Measurements from ENCODE around the gene UBE2D3.

The UBE2D3 gene

GRCh38 chr4:102791318-102791835, 36.0 kb downstream of the UBE2D3 start:
- FAIRE-seq (no peak), DNase-seq (ENCODE audit: insufficient read length, low spot score) (no peak)
- no peak for TF ChIP-seq POLR2A (IDR thresholded peaks at IDR 0.05; ENCODE audit: low read depth, low read length)

- FAIRE-seq (peak; percentile 6), DNase-seq (ENCODE audit: insufficient read length, low spot score) (no peak)
- TF ChIP-seq POLR2A (IDR thresholded peaks at IDR 0.05; ENCODE audit: low read depth, low read length), result no peak
Observed at GRCh38 chr4:102789317-102789717, 38.0 kb downstream of the UBE2D3 start.

- TF ChIP-seq POLR2A (IDR thresholded peaks at IDR 0.05; ENCODE audit: low read depth, low read length), result no peak
- FAIRE-seq (no peak), DNase-seq (ENCODE audit: insufficient read length, low spot score) (no peak)
Observed at GRCh38 chr4:102787944-102788343, 39.4 kb downstream of the UBE2D3 start.

GRCh38 chr4:102787096-102787881, 40.1 kb downstream of the UBE2D3 start:
- DNase-seq (ENCODE audit: insufficient read length, low spot score), result no peak
- no peak for TF ChIP-seq POLR2A (IDR thresholded peaks at IDR 0.05; ENCODE audit: low read depth, low read length)
- no peak for FAIRE-seq

GRCh38 chr4:102786279-102786678, 41.1 kb downstream of the UBE2D3 start:
- TF ChIP-seq POLR2A (IDR thresholded peaks at IDR 0.05; ENCODE audit: low read depth, low read length), result no peak
- no peak for FAIRE-seq
- no peak for DNase-seq (ENCODE audit: insufficient read length, low spot score)

- no peak for TF ChIP-seq POLR2A (IDR thresholded peaks at IDR 0.05; ENCODE audit: low read depth, low read length)
- FAIRE-seq (no peak), DNase-seq (ENCODE audit: insufficient read length, low spot score) (no peak)
Observed at GRCh38 chr4:102783006-102783405, 44.3 kb downstream of the UBE2D3 start.

- no peak for FAIRE-seq
- no peak for TF ChIP-seq POLR2A (IDR thresholded peaks at IDR 0.05; ENCODE audit: low read depth, low read length)
Observed at GRCh38 chr4:102781570-102781969, 45.8 kb downstream of the UBE2D3 start.

GRCh38 chr4:102780476-102781144, 46.7 kb downstream of the UBE2D3 start:
- FAIRE-seq (peak; percentile 23), DNase-seq (ENCODE audit: insufficient read length, low spot score) (peak; percentile 3)
- no peak for TF ChIP-seq POLR2A (IDR thresholded peaks at IDR 0.05; ENCODE audit: low read depth, low read length)

More at GRCh38 chr4:102781570-102781969, 45.8 kb downstream of the UBE2D3 start:
- no peak for DNase-seq (ENCODE audit: insufficient read length, low spot score)

- no peak for FAIRE-seq
- DNase-seq (ENCODE audit: insufficient read length, low spot score), result no peak
- no peak for TF ChIP-seq POLR2A (IDR thresholded peaks at IDR 0.05; ENCODE audit: low read depth, low read length)
Observed at GRCh38 chr4:102779204-102779603, 48.1 kb downstream of the UBE2D3 start.

- no peak for TF ChIP-seq POLR2A (IDR thresholded peaks at IDR 0.05; ENCODE audit: low read depth, low read length)
- no peak for DNase-seq (ENCODE audit: insufficient read length, low spot score)
- no peak for FAIRE-seq
Observed at GRCh38 chr4:102778720-102779119, 48.6 kb downstream of the UBE2D3 start.

GRCh38 chr4:102775805-102776204, 51.5 kb downstream of the UBE2D3 start:
- FAIRE-seq (no peak), DNase-seq (ENCODE audit: insufficient read length, low spot score) (no peak)
- no peak for TF ChIP-seq POLR2A (IDR thresholded peaks at IDR 0.05; ENCODE audit: low read depth, low read length)

- TF ChIP-seq POLR2A (IDR thresholded peaks at IDR 0.05; ENCODE audit: low read depth, low read length), result no peak
- no peak for FAIRE-seq
Observed at GRCh38 chr4:102774254-102774653, 53.1 kb downstream of the UBE2D3 start.

GRCh38 chr4:102772738-102773340, 54.5 kb downstream of the UBE2D3 start:
- no peak for TF ChIP-seq POLR2A (IDR thresholded peaks at IDR 0.05; ENCODE audit: low read depth, low read length)
- DNase-seq (ENCODE audit: insufficient read length, low spot score) (no peak), FAIRE-seq (no peak)

More at GRCh38 chr4:102774254-102774653, 53.1 kb downstream of the UBE2D3 start:
- DNase-seq (ENCODE audit: insufficient read length, low spot score), result no peak

GRCh38 chr4:102764901-102765300, 62.5 kb downstream of the UBE2D3 start:
- TF ChIP-seq POLR2A (IDR thresholded peaks at IDR 0.05; ENCODE audit: low read depth, low read length), result no peak
- FAIRE-seq (no peak), DNase-seq (ENCODE audit: insufficient read length, low spot score) (no peak)
